KMS-11 (cell line): ENCODE measurements around the gene HOXD8.

Source experiments
- H2AFZ ChIP-seq: fragments of 200-600 bp; sonication (generic); 2 replicates; pipeline ENCODE4 v1.6.1; 2016; ENCODE audit warnings: antibody characterized with exemption, mixed run types, low read depth
- H3K27ac ChIP-seq: fragments of 200-600 bp; sonication (generic); 2 replicates; pipeline ENCODE4 v1.6.1; 2016; ENCODE audit warnings: mild to moderate bottlenecking, mixed run types
- H3K27me3 ChIP-seq: fragments of 200-600 bp; sonication (generic); 2 replicates; pipeline ENCODE4 v1.6.1; 2017; ENCODE audit warnings: mild to moderate bottlenecking, low read depth, mixed run types, moderate library complexity; ENCODE audit not compliant: insufficient read depth
- H3K36me3 ChIP-seq: fragments of 200-600 bp; sonication (generic); 2 replicates; pipeline ENCODE4 v1.6.1; 2017; ENCODE audit warnings: mild to moderate bottlenecking, mixed run types; ENCODE audit not compliant: insufficient read depth
- H3K4me1 ChIP-seq: fragments of 200-600 bp; sonication (generic); 2 replicates; pipeline ENCODE4 v1.6.1; 2016; ENCODE audit warnings: mild to moderate bottlenecking, low read depth, mixed run types; ENCODE audit not compliant: poor library complexity, severe bottlenecking
- H3K4me2 ChIP-seq: fragments of 200-600 bp; sonication (generic); 2 replicates; pipeline ENCODE4 v1.7.0; 2016; ENCODE audit warnings: mild to moderate bottlenecking, mixed run types
- H3K4me3 ChIP-seq: fragments of 200-600 bp; sonication (generic); IDR thresholded peaks from 2 replicates; pipeline ENCODE4 v1.6.1; 2017; ENCODE audit warnings: low read depth, low read length, mixed read lengths; ENCODE audit not compliant: insufficient read depth
- H3K79me2 ChIP-seq: fragments of 200-600 bp; sonication (generic); 2 replicates; pipeline ENCODE4 v1.6.1; 2016; ENCODE audit warnings: low read depth, mixed run types; ENCODE audit not compliant: insufficient read depth
- H3K9ac ChIP-seq: fragments of 200-600 bp; sonication (generic); 2 replicates; pipeline ENCODE4 v1.6.1; 2016; ENCODE audit warnings: mild to moderate bottlenecking, mixed run types
- H4K20me1 ChIP-seq: fragments of 200-600 bp; sonication (generic); 2 replicates; pipeline ENCODE4 v1.6.1; 2016; ENCODE audit warnings: mild to moderate bottlenecking, mixed run types; ENCODE audit not compliant: insufficient read depth
- CTCF ChIP-seq: fragments of 200-600 bp; sonication (generic); conservative IDR thresholded peaks from 2 replicates; pipeline ENCODE4 v1.6.1; 2017; ENCODE audit warnings: low read depth, mild to moderate bottlenecking, antibody characterized with exemption, low read length, moderate library complexity, mixed read lengths

The HOXD8 gene

GRCh38 chr2:176171351-176172006, 42.0 kb downstream of the HOXD8 start:
- Histone ChIP-seq H3K36me3 (no peaks in the 10 kb centered on the region), H3K27me3 (no peaks in the 10 kb centered on the region), H3K4me1 (no peaks in the 10 kb centered on the region), H3K4me2 (no peak overlapping the region), H3K9ac (no peak overlapping the region), H2AFZ (no peak overlapping the region), H4K20me1 (no peaks in the 10 kb centered on the region), H3K79me2 (no peaks in the 10 kb centered on the region), H3K4me3 (no peak overlapping the region), H3K27ac (no peak overlapping the region)
- TF ChIP-seq CTCF, result no peak

- H3K9ac ChIP-seq, result no peak overlapping the region
- no peak overlapping the region for H3K27ac ChIP-seq
- H4K20me1 ChIP-seq, result no peaks in the 10 kb centered on the region
- no peak overlapping the region for H2AFZ ChIP-seq
- no peaks in the 10 kb centered on the region for H3K4me1 ChIP-seq
- no peak overlapping the region for H3K4me2 ChIP-seq
- no peaks in the 10 kb centered on the region for H3K36me3 ChIP-seq
- no peak overlapping the region for H3K4me3 ChIP-seq
- H3K27me3 ChIP-seq, result no peaks in the 10 kb centered on the region
- H3K79me2 ChIP-seq, result no peaks in the 10 kb centered on the region
- TF ChIP-seq CTCF, result no peak
These were observed 42.7 kb downstream of the HOXD8 start for GRCh38 chr2:176172007-176172894.

GRCh38 chr2:176172895-176173566, 43.5 kb downstream of the HOXD8 start:
- no peak overlapping the region for H3K4me3 ChIP-seq
- H3K4me1 ChIP-seq, result no peaks in the 10 kb centered on the region
- no peak for TF ChIP-seq CTCF
- no peaks in the 10 kb centered on the region for H4K20me1 ChIP-seq
- H2AFZ ChIP-seq, result no peak overlapping the region
- H3K4me2 ChIP-seq, result no peak overlapping the region
- H3K27ac ChIP-seq, result no peak overlapping the region
- H3K27me3 ChIP-seq, result no peaks in the 10 kb centered on the region
- no peaks in the 10 kb centered on the region for H3K36me3 ChIP-seq
- H3K79me2 ChIP-seq, result no peaks in the 10 kb centered on the region
- H3K9ac ChIP-seq, result no peak overlapping the region

- H2AFZ ChIP-seq, result no peak overlapping the region
- TF ChIP-seq CTCF, result no peak
- H3K79me2 ChIP-seq, result no peaks in the 10 kb centered on the region
- H3K4me2 ChIP-seq, result no peak overlapping the region
- H3K36me3 ChIP-seq, result no peaks in the 10 kb centered on the region
- H4K20me1 ChIP-seq, result no peaks in the 10 kb centered on the region
- H3K4me1 ChIP-seq, result no peaks in the 10 kb centered on the region
- H3K27me3 ChIP-seq, result no peaks in the 10 kb centered on the region
- H3K27ac ChIP-seq, result no peak overlapping the region
- no peak overlapping the region for H3K4me3 ChIP-seq
- no peak overlapping the region for H3K9ac ChIP-seq
These were observed 44.3 kb downstream of the HOXD8 start for GRCh38 chr2:176173567-176174381.
